Dermis microvascular lymphatic vessel endothelial cell (primary cell): ENCODE data around the gene BICD2. TPM values are rescaled to one million over a fixed set of nuclear protein-coding genes. Genes with fewer than 3 reads are reported as not detected.

ENCODE experiments used
- DNase-seq, 2 donors: peaks; one replicate each; pipeline versions ENCODE4 v3.0.0 to v3.0.0-alpha.2; 2010; ENCODE audit warnings: low read depth in 2 of 2
- total RNA-seq: library from RNA; depleted of rRNA; stranded (reverse); fragments of >200 nt; gene quantifications from 2 replicates; pipeline ENCODE4 v1.2.1, GENCODE V29; 2014

The BICD2 gene
- total RNA-seq, 1 donor from 2014 or later: 34.0 TPM

- no peak for DNase-seq
Observed at GRCh38 chr9:92748233-92748497, 16.5 kb downstream of the BICD2 start.

GRCh38 chr9:92747459-92748232, 17.0 kb downstream of the BICD2 start:
- DNase-seq: no peak

GRCh38 chr9:92746567-92747458, 17.8 kb downstream of the BICD2 start:
- DNase-seq: peak; percentile 45 to 70

DNA sequence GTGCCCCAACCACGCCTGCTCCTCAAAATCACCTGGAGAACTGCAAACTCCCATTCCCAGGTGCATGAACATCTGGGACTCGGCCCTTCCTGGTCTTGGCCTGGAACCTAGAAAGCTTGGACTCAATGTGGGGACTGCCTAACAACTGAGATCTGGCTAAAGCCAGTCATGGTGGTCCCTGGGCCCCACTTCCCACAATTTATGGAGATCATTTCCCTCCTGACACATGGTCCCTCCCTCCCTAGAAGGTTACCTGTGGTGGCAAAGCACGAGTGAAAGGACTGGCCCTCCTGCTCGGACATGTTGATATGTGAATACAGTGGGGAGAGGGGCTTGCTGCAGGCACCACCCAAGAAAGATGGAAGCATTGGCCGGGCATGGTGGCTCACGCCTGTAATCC, 18.8 kb downstream of the BICD2 start:
- DNase-seq: no peak

GRCh38 chr9:92745331-92745730, 19.3 kb downstream of the BICD2 start:
- no peak for DNase-seq

GRCh38 chr9:92740969-92741368, 23.7 kb downstream of the BICD2 start:
- no peak for DNase-seq

GRCh38 chr9:92740446-92740961, 24.1 kb downstream of the BICD2 start:
- no peak for DNase-seq

GRCh38 chr9:92740009-92740408, 24.6 kb downstream of the BICD2 start:
- DNase-seq: peak; percentile 65 to 67

DNA sequence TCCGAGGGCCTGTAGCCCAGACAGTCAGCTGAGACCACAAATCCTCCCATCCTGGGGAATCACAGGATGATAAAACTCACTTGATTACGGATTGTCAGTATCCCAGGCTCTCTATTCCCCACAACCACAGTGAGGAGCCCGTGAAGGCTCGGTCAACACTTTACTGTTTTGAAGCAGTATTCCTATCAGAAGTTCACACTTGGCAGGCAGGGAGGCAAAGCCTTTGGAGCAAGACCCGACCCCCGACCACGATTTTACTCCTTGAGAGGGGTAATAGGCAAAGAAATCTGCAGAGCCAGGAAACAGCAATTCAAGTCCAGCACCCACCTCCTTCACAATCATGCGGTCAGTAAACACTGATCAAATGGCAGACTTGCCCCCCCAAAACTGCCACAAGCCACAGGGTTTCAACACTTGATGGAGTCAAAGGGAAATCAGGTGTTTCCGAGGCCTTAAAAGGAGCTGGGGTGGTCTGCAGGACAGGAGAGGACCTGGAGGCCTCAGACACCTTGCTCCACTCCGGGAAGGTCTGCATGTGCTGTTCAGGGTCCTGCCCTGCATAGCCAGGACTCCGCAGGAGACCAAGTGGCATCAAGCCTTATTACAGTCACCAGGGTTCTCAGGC, 25.2 kb downstream of the BICD2 start:
- DNase-seq: no peak

GRCh38 chr9:92738661-92739081, 26.0 kb downstream of the BICD2 start:
- no peak for DNase-seq

GRCh38 chr9:92737611-92738299, 26.9 kb downstream of the BICD2 start:
- DNase-seq: no peak

- no peak for DNase-seq
Observed at GRCh38 chr9:92737216-92737606, 27.4 kb downstream of the BICD2 start.

- no peak for DNase-seq
Observed at GRCh38 chr9:92736563-92737215, 27.9 kb downstream of the BICD2 start.

DNA sequence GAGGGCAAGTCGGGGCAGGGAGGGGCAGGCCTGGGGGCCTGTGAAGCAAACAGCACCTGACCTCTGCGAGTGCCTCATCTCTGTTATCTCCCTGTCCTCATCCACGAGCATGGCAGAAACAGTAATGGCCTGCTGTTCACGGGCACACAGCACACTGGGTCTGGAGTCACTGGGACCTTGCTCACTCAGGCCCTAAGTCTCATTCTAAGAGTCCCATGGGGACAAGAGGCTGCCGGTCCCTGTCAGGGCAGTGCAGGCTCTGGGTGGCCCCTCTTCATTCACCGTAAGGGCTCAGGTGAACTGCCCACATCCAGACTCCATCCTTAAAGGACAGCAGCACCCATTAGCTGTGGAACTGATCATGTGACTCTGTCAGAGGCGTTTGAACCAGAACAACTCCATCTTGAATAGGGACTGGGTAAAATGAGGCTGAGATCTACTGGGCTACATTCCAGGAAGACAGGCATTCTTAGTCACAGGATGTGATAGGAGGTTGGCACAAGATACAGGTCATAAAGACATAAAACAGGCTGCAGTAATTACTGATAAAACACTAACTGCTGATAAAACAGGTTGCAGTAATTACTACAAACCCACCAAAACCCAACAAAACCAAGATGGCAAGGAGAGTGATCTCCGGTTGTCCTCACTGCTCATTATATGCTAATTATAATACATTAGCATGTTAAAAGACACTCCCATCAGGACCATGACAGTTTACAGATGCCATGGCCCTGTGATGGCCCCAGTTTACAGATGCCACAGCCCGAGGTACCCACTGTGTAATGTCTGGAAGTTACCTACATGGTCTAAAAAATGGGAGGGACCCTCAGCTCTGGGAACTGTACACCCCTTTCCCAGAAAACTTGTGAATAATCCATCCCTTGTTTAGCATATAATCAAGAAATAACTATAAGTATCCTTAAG, 28.7 kb downstream of the BICD2 start:
- DNase-seq: peak in 1 of 2 donors; percentile 41

- DNase-seq: no peak
Observed at GRCh38 chr9:92734931-92735635, 29.6 kb downstream of the BICD2 start.

DNA sequence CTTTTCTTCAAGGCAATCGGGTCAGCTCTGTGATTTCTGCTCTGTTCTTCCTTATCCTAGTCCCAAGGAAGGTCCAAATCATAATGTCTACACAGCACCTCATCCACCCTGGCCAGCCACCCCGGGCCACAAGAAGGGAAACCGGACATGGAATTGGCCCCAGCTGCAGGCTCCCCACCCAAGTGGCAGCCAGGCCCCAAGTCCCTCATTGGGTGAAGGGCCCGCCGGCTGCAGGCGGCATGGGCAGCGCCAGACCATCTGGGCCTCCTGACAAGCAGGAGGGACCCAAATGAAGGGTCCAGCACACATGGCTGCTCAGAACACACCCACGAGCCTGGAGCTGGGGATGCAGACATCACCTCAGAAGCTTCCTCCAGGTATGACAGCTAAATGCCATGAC, 33.7 kb downstream of the BICD2 start:
- no peak for DNase-seq

DNA sequence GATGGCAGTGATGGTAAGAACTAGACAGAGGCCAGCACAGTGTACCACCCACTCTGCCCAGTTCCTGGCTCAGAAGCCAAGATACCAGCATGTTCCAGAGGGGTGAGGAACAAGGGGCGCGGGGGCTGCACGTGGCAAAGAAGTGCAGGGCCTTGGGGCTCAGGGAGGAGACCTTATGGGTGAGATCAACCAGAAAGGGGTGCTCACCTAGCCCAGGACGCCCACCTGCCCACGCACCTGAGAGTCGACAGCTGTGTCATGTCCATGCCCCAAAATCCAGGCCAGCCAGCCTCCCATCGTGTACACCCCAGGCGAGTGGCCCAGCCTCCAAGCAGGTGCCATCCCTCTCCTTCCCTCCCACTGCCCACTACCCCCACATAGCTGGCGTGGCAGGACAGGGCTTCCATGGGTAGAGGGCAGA, 34.9 kb downstream of the BICD2 start:
- no peak for DNase-seq

- peak in 1 of 2 donors; percentile 48 for DNase-seq
Observed at GRCh38 chr9:92728831-92729734, 35.5 kb downstream of the BICD2 start.
